Measurements from ENCODE around the gene ATP8B4. TPM values are rescaled to one million over a fixed set of nuclear protein-coding genes. Genes with fewer than 3 reads are reported as not detected.

Gene ATP8B4
- total RNA-seq, 1 donor = 0.99 TPM

DNA sequence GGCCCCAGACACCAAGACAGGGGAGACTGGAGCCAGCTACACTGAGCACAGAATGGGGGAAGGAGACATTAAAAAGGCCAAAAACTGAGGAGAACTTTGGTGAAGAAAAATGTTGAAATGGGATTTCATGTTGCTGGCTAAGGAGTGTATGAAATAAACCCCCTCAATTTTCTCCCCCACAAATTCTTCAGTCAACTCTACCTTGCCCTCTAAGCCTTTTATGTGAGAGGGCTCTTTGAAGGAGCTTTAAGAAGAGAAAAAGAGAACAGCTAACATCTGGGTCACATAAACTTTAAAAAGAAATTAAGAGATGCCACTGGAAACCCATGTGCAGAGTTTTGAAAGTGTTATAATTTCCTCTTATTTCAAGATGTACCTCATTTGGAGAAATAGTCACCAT, 88.6 kb downstream of the ATP8B4 start:
- H3K4me3 ChIP-seq (ENCODE audit: low read depth, low read length) = no peak overlapping the region
- no peak for DNase-seq (ENCODE audit: low read depth)
- TF ChIP-seq, protein P1, sequence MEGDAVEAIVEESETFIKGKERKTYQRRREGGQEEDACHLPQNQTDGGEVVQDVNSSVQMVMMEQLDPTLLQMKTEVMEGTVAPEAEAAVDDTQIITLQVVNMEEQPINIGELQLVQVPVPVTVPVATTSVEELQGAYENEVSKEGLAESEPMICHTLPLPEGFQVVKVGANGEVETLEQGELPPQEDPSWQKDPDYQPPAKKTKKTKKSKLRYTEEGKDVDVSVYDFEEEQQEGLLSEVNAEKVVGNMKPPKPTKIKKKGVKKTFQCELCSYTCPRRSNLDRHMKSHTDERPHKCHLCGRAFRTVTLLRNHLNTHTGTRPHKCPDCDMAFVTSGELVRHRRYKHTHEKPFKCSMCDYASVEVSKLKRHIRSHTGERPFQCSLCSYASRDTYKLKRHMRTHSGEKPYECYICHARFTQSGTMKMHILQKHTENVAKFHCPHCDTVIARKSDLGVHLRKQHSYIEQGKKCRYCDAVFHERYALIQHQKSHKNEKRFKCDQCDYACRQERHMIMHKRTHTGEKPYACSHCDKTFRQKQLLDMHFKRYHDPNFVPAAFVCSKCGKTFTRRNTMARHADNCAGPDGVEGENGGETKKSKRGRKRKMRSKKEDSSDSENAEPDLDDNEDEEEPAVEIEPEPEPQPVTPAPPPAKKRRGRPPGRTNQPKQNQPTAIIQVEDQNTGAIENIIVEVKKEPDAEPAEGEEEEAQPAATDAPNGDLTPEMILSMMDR (IDR thresholded peaks at IDR 0.05; ENCODE audit: insufficient read depth, low read length) = no peak

DNA sequence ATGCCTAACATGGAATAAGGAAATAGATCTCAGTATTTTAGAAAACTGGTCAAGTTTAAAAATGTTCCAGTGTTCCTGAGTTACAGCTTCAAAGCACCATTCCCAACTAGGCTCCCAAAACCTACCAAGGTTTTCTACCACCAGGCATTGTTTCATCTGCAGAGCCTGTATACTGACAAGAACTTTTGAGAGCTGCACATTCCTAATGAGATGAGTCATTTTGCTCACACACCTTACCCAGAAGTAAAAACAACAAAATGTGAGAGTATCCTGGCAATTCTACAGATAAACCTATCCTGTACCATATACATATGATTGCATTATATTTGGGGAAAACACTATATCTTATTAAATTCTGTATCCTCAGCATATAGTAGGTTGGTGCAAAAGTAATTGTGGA, 90.7 kb downstream of the ATP8B4 start:
- H3K4me3 ChIP-seq (ENCODE audit: low read depth, low read length) = no peak overlapping the region
- no peak for DNase-seq (ENCODE audit: low read depth)
- TF ChIP-seq, protein P1 (IDR thresholded peaks at IDR 0.05; ENCODE audit: insufficient read depth, low read length) = no peak

DNA sequence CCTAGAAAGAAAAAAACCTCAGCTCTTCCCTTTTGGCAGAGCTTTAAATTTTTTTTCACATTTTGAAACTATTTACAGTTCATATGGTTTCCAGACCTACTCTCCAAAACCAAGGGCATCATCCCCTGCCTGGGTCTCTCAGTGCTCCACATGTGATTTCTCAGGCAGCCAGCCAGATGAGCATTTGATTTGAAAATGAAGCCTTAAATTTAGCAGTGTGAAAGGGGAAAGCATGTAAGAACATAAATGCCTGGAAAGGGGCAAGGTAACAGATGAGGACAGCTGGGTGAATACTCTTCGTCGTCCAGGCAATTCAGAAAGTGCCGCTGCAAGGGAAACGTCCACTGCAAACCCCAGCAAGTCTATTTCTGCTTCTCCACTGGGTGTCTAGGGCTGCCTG, 94.8 kb downstream of the ATP8B4 start:
- H3K4me3 ChIP-seq (ENCODE audit: low read depth, low read length) = no peak overlapping the region
- TF ChIP-seq, protein P1 (IDR thresholded peaks at IDR 0.05; ENCODE audit: insufficient read depth, low read length) = no peak
- DNase-seq (ENCODE audit: low read depth) = peak; percentile 54

DNA sequence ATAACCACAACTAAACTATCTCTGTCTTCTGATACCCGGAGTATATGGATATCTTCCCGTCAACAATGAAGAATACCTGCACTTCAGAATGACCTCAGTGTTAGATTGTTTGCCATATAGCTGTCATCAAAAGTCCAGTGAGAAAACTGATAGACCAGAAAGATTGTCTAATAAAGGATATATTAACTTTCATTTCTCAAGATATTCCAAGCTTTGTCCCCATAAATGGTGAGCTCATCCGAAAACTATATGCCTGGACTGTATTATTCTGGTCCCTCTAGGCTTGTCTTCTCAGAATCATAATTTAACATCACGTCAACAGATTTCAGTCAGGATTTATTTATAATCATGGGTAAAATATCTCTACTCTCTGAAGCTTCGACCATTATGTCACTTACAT, 100.5 kb downstream of the ATP8B4 start:
- no peak for DNase-seq (ENCODE audit: low read depth)
- TF ChIP-seq, protein P1 (IDR thresholded peaks at IDR 0.05; ENCODE audit: insufficient read depth, low read length) = no peak
- no peak overlapping the region for H3K4me3 ChIP-seq (ENCODE audit: low read depth, low read length)

DNA sequence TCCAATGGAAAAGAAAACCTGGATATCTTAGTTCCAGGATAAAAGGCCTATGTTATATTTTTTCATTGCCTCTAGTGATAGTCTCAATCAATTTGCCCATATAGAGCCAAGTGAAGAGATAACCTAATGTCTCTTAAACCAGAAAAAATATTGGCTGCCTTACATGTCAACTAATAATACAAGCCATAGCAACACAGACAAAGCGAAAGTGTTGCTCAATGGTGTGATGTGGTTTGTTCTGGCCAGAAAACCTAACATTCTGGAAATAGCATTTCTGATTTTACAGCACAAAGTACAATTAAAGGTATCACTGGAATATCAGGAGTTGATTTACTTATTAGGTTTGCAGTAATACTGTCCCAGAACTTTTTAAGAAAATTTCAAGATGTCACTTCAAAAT, 101.5 kb downstream of the ATP8B4 start:
- TF ChIP-seq, protein P1 (IDR thresholded peaks at IDR 0.05; ENCODE audit: insufficient read depth, low read length) = no peak
- no peak overlapping the region for H3K4me3 ChIP-seq (ENCODE audit: low read depth, low read length)
- peak; percentile 76 for DNase-seq (ENCODE audit: low read depth)

DNA sequence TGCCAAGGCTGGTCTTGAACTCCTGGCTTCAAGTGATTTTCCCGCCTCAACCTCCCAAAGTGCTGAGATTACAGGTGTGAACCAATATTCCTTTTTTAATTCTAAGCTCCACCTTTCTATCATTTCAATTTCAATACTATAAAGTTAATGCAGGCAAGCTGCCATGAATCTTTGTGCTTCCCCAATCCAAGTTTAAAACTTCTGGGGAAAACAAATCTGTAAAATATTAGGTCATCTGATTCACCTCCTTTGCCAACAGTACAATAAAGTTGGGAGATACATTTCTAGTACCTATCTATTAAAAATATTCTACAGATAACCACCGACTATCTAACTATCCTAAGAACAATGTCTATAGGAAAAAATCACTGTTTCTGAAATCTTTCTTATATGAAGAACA, 102.1 kb downstream of the ATP8B4 start:
- no peak for DNase-seq (ENCODE audit: low read depth)
- H3K4me3 ChIP-seq (ENCODE audit: low read depth, low read length) = no peak overlapping the region
- TF ChIP-seq, protein P1 (IDR thresholded peaks at IDR 0.05; ENCODE audit: insufficient read depth, low read length) = no peak

DNA sequence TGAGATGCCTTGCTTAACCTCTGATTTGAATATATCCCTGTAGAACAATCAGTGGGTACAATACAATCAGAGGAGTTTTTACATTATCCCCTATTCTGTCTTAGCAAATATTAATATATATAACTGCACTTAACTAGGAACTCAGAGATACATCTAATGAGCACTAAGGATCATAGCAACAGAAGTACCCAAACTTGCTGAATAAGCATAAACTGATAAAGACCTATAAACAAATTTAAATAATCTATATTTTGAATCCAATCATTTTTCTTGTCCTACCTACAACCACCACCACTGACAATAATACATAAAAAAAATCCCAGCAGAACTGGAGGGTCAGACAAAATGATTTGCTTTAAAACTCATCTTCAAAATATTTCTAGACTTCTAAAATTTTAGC, 106.2 kb downstream of the ATP8B4 start:
- TF ChIP-seq, protein P1 (IDR thresholded peaks at IDR 0.05; ENCODE audit: insufficient read depth, low read length) = no peak
- DNase-seq (ENCODE audit: low read depth) = no peak

More for the DNA sequence above, 106.2 kb downstream of the ATP8B4 start:
- no peak overlapping the region for H3K4me3 ChIP-seq (ENCODE audit: low read depth, low read length)
